Kidney epithelial cell (primary cell): ENCODE data around the gene AAK1. TPM values are rescaled to one million over a fixed set of nuclear protein-coding genes. Genes with fewer than 3 reads are reported as not detected.

Source experiments
- DNase-seq: peaks from one replicate; pipeline ENCODE4 v3.0.0-alpha.2; 2010; ENCODE audit warnings: low read depth
- H3K27me3 ChIP-seq: 2 replicates; pipeline ENCODE4 v1.6.0; 2011; ENCODE audit warnings: low read length; ENCODE audit not compliant: control insufficient read depth, insufficient read depth
- H3K36me3 ChIP-seq: 2 replicates; pipeline ENCODE4 v1.5.1; 2011; ENCODE audit warnings: low read length; ENCODE audit not compliant: control insufficient read depth, insufficient read depth
- H3K4me3 ChIP-seq: 2 replicates; pipeline ENCODE4 v1.5.1; 2011; ENCODE audit warnings: low read depth, mild to moderate bottlenecking, control low read depth, low read length
- total RNA-seq: library from RNA; depleted of rRNA; stranded (reverse); fragments of >200 nt; gene quantifications from 2 replicates; pipeline ENCODE4 v1.2.3, GENCODE V29; 2015
- TF ChIP-seq, protein P1 (sequence below): IDR thresholded peaks from 2 replicates; pipeline ENCODE4 v1.5.1; 2011; ENCODE audit warnings: mild to moderate bottlenecking, moderate library complexity, low read length, control low read depth, inconsistent platforms; ENCODE audit not compliant: insufficient read depth, poor library complexity, severe bottlenecking

Gene AAK1
- total RNA-seq, 1 donor from 2014 or later = 32.5 TPM

DNA sequence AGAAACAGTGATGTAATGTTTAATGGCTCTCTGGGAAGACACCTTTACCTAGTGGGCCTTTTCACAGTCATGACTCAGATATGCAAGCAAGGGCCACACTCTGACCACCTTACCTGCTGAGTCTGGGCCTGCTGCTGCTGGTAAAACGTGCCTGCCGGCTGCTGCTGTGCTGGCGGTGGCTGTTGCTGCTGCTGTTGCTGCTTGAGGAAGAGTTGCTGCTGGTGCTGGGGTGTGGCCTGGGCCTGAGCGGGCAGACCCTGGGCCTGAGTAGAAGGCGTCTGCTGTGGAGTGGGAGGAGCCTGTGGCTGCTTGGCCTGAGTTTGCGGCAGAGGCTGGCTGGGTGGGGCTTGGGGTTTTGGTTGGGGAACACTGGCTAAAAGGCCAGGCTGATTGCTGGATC lies 124.7 kb downstream of the AAK1 start:
- DNase-seq = no peak
- H3K27me3 ChIP-seq = no peaks in the 10 kb centered on the region
- TF ChIP-seq, protein P1, sequence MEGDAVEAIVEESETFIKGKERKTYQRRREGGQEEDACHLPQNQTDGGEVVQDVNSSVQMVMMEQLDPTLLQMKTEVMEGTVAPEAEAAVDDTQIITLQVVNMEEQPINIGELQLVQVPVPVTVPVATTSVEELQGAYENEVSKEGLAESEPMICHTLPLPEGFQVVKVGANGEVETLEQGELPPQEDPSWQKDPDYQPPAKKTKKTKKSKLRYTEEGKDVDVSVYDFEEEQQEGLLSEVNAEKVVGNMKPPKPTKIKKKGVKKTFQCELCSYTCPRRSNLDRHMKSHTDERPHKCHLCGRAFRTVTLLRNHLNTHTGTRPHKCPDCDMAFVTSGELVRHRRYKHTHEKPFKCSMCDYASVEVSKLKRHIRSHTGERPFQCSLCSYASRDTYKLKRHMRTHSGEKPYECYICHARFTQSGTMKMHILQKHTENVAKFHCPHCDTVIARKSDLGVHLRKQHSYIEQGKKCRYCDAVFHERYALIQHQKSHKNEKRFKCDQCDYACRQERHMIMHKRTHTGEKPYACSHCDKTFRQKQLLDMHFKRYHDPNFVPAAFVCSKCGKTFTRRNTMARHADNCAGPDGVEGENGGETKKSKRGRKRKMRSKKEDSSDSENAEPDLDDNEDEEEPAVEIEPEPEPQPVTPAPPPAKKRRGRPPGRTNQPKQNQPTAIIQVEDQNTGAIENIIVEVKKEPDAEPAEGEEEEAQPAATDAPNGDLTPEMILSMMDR = no peak
- no peaks in the 10 kb centered on the region for H3K36me3 ChIP-seq
- no peak overlapping the region for H3K4me3 ChIP-seq

- no peaks in the 10 kb centered on the region for H3K36me3 ChIP-seq
- TF ChIP-seq, protein P1 = no peak
- no peak for DNase-seq
These were observed 126.1 kb downstream of the AAK1 start for GRCh38 chr2:69517410-69517809.

DNA sequence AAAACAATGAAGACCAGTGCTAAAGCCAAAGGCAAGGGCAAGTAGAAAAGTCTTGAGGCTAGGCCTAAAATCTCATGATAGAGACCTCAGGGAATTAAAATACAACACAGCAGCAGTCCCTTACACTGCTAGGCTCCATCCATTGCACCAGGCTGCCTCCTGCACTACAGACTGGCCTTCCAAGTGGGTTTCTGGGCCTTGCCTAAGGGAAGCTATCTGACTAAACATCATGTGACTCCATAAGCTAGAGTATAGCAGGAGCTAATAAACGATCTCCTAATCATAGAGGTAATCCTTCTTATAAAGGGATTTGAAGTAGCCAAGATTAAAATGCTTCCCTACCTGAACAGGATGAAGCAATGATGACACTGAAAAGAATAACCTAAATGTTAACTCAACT lies 128.7 kb downstream of the AAK1 start:
- no peak for DNase-seq
- Histone ChIP-seq H3K36me3 (no peaks in the 10 kb centered on the region), H3K27me3 (no peaks in the 10 kb centered on the region), H3K4me3 (no peak overlapping the region)
- TF ChIP-seq, protein P1 = no peak

More at GRCh38 chr2:69517410-69517809, 126.1 kb downstream of the AAK1 start:
- no peak overlapping the region for H3K4me3 ChIP-seq
- H3K27me3 ChIP-seq = no peaks in the 10 kb centered on the region

GRCh38 chr2:69514406-69514805 lies 129.1 kb downstream of the AAK1 start:
- H3K36me3 ChIP-seq = no peaks in the 10 kb centered on the region
- DNase-seq = peak; percentile 35
- TF ChIP-seq, protein P1 = no peak

GRCh38 chr2:69512446-69512845 lies 131.1 kb downstream of the AAK1 start:
- Histone ChIP-seq H3K36me3 (no peaks in the 10 kb centered on the region), H3K27me3 (no peaks in the 10 kb centered on the region), H3K4me3 (no peak overlapping the region)
- TF ChIP-seq, protein P1 = no peak
- no peak for DNase-seq

More at GRCh38 chr2:69514406-69514805, 129.1 kb downstream of the AAK1 start:
- H3K27me3 ChIP-seq = no peaks in the 10 kb centered on the region
- no peak overlapping the region for H3K4me3 ChIP-seq

- TF ChIP-seq, protein P1 = no peak
- H3K27me3 ChIP-seq = no peaks in the 10 kb centered on the region
- no peak overlapping the region for H3K4me3 ChIP-seq
- DNase-seq = no peak
- no peaks in the 10 kb centered on the region for H3K36me3 ChIP-seq
These were observed 133.3 kb downstream of the AAK1 start for GRCh38 chr2:69510204-69510603.
